Left ventricle myocardium inferior (tissue), 1 donor: ENCODE measurements around the gene TMEM183A. TPM values are rescaled to one million over a fixed set of nuclear protein-coding genes. Genes with fewer than 3 reads are reported as not detected.

Experiments used
- DNase-seq: peaks from one replicate; pipeline ENCODE4 v3.0.0-alpha.2; 2020
- H3K27ac ChIP-seq: fragments of 200-600 bp; replicated peaks from 2 replicates; pipeline ENCODE4 v1.8.0; 2021
- H3K27me3 ChIP-seq: fragments of 200-600 bp; 2 replicates; pipeline ENCODE4 v1.8.0; 2021; ENCODE audit warnings: low read depth
- H3K36me3 ChIP-seq: fragments of 200-600 bp; 2 replicates; pipeline ENCODE4 v1.8.0; 2021
- H3K4me1 ChIP-seq: fragments of 200-600 bp; 2 replicates; pipeline ENCODE4 v1.8.0; 2021
- H3K4me3 ChIP-seq: fragments of 200-600 bp; 2 replicates; pipeline ENCODE4 v1.8.0; 2021; ENCODE audit warnings: mild to moderate bottlenecking, moderate library complexity
- H3K9me3 ChIP-seq: fragments of 200-600 bp; replicated peaks from 2 replicates; pipeline ENCODE4 v1.8.0; 2021
- CTCF ChIP-seq: fragments of 200-600 bp; IDR thresholded peaks from 2 replicates; pipeline ENCODE4 v1.8.0; 2021; ENCODE audit warnings: antibody characterized with exemption, mild to moderate bottlenecking, borderline replicate concordance
- intact Hi-C: fragments of 100-400 bp; cut with micrococcal nuclease; formaldehyde crosslinking; loops from one replicate; pipeline ENCODE4 v1.11.0; 2022
- total RNA-seq: library from RNA; stranded (reverse); fragmentation: NEBNext Ultra II Directional; extraction: Animal tissue kit (Norgen Biotek cat#: 25700); gene quantifications from one replicate; pipeline ENCODE4 v1.2.1, GENCODE V29; 2021
- donor health status: DM: no; HTN: yes; CAD: no; lungs with severe emphysema.

Gene TMEM183A
- total RNA-seq, 1 donor from 2014 or later, result 21.8 TPM

- H3K27ac ChIP-seq, result no peak overlapping the region
- no peaks in the 10 kb centered on the region for H3K27me3 ChIP-seq
- no peak for DNase-seq
- H3K36me3 ChIP-seq, result peaks cover 5% of the 10 kb centered on the region
- no peak for TF ChIP-seq CTCF
- intact Hi-C loops, result no loop called here
- H3K4me3 ChIP-seq, result no peak overlapping the region
- peaks cover 13% of the 10 kb centered on the region for H3K4me1 ChIP-seq
- H3K9me3 ChIP-seq, result no peaks in the 10 kb centered on the region
These were observed 48.1 kb downstream of the TMEM183A start for GRCh38 chr1:203055161-203055799.

GRCh38 chr1:203056012-203056411 lies 48.8 kb downstream of the TMEM183A start:
- Histone ChIP-seq H3K4me1 (peaks cover 13% of the 10 kb centered on the region), H3K4me3 (no peak overlapping the region), H3K36me3 (peaks cover 5% of the 10 kb centered on the region), H3K9me3 (no peaks in the 10 kb centered on the region), H3K27ac (no peak overlapping the region), H3K27me3 (no peaks in the 10 kb centered on the region)
- DNase-seq, result no peak
- intact Hi-C loops, result no loop called here
- TF ChIP-seq CTCF, result no peak

GRCh38 chr1:203056516-203056915 lies 49.3 kb downstream of the TMEM183A start:
- peaks cover 5% of the 10 kb centered on the region for H3K36me3 ChIP-seq
- intact Hi-C loops, result no loop called here
- no peak overlapping the region for H3K27ac ChIP-seq
- H3K4me3 ChIP-seq, result no peak overlapping the region
- no peaks in the 10 kb centered on the region for H3K9me3 ChIP-seq
- H3K27me3 ChIP-seq, result no peaks in the 10 kb centered on the region
- TF ChIP-seq CTCF, result no peak
- H3K4me1 ChIP-seq, result peaks cover 13% of the 10 kb centered on the region
- DNase-seq, result no peak

GRCh38 chr1:203057911-203058675 lies 50.9 kb downstream of the TMEM183A start:
- intact Hi-C loops, result no loop called here
- H3K36me3 ChIP-seq, result peaks cover 5% of the 10 kb centered on the region

GRCh38 chr1:203058676-203058935 lies 51.4 kb downstream of the TMEM183A start:
- intact Hi-C loops, result no loop called here
- no peak for TF ChIP-seq CTCF
- Histone ChIP-seq H3K4me1 (peaks cover 13% of the 10 kb centered on the region), H3K27ac (no peak overlapping the region), H3K36me3 (peaks cover 5% of the 10 kb centered on the region), H3K4me3 (no peak overlapping the region), H3K9me3 (no peaks in the 10 kb centered on the region), H3K27me3 (no peaks in the 10 kb centered on the region)
- no peak for DNase-seq

More at GRCh38 chr1:203057911-203058675, 50.9 kb downstream of the TMEM183A start:
- Histone ChIP-seq H3K9me3 (no peaks in the 10 kb centered on the region), H3K27me3 (no peaks in the 10 kb centered on the region), H3K4me1 (peaks cover 13% of the 10 kb centered on the region), H3K27ac (no peak overlapping the region), H3K4me3 (no peak overlapping the region)
- TF ChIP-seq CTCF, result no peak
- no peak for DNase-seq
